Nephron (organoid): ENCODE data around the gene MRPL18.

Experiments
- H3K27ac Mint-ChIP-seq, 3 experiments: 2 replicates each; pipeline ENCODE4 v1.8.0; 2020; ENCODE audit warnings: mixed read lengths in 3 of 3, mild to moderate bottlenecking in 2 of 3, moderate library complexity in 1 of 3
- H3K27me3 Mint-ChIP-seq: 2 replicates; pipeline ENCODE4 v1.8.0; 2021; ENCODE audit warnings: low read depth, mild to moderate bottlenecking, moderate library complexity, mixed read lengths
- H3K36me3 Mint-ChIP-seq: 2 replicates; pipeline ENCODE4 v1.8.0; 2020; ENCODE audit warnings: low read depth, mixed read lengths
- H3K4me1 Mint-ChIP-seq: 2 replicates; pipeline ENCODE4 v1.8.0; 2020; ENCODE audit warnings: mixed read lengths
- H3K4me3 Mint-ChIP-seq, 3 experiments: 2 replicates each; pipeline ENCODE4 v1.8.0; 2020; ENCODE audit warnings: mild to moderate bottlenecking in 3 of 3, mixed read lengths in 3 of 3, moderate library complexity in 2 of 3
- H3K9me3 Mint-ChIP-seq: 2 replicates; pipeline ENCODE4 v1.8.0; 2020; ENCODE audit warnings: mixed read lengths
- CTCF ChIP-seq, 3 experiments: fragments of 200-600 bp; sonication (generic); IDR thresholded peaks; one replicate each; pipeline ENCODE4 v1.5.0; 2021; ENCODE audit warnings: antibody characterized with exemption in 3 of 3; ENCODE audit not compliant: unreplicated experiment in 3 of 3

Gene MRPL18

DNA sequence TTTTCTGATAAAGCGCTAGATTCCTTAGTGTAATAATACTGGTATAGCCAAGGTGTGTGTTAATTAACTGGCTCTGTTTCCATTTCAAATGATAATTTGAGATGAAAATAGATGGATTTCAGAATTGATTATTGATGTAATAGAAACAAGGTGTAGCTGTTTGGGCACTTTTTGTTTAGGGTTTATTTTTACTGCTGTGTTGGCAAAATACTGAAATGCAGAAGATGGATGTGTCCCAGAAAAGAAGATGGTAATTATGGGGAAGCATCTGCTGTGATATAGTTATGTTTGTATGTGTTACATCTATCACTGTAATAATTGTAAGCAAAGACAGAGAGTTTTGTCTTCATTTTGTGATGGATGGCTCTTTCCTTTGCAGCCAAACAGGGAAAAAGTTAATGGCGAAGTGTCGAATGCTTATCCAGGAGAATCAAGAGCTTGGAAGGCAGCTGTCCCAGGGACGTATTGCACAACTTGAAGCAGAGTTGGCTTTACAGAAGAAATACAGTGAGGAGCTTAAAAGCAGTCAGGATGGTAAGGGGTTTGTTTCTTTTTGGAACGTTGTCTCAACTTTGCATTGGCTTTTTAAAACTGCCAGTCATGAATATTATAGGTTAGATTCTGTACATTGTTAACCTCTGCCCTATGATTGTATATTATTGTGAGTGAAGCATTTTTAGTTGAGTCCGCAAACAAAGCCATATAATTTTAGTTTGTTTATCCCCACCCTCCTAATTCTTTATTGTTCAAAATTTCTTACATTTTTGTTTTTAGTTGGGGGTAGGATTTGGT is 37.0 kb upstream of the MRPL18 start:
- no peaks in the 10 kb centered on the region for H3K27me3 Mint-ChIP-seq
- no peaks in the 10 kb centered on the region for H3K9me3 Mint-ChIP-seq
- TF ChIP-seq CTCF (IDR thresholded peaks at IDR 0.05; ENCODE audit: unreplicated experiment in 3 of 3) = no peak

GRCh38 chr6:159754401-159754800 is 35.9 kb upstream of the MRPL18 start:
- Mint-ChIP-seq H3K36me3 (peaks cover 75% of the 10 kb centered on the region), H3K27ac (no peak overlapping the region), H3K9me3 (no peaks in the 10 kb centered on the region), H3K27me3 (no peaks in the 10 kb centered on the region), H3K4me3 (no peak overlapping the region), H3K4me1 (no peaks in the 10 kb centered on the region)
- no peak for TF ChIP-seq CTCF (IDR thresholded peaks at IDR 0.05; ENCODE audit: unreplicated experiment in 3 of 3)

More for the DNA sequence above, 37.0 kb upstream of the MRPL18 start:
- H3K27ac Mint-ChIP-seq = no peak overlapping the region
- H3K4me3 Mint-ChIP-seq = no peak overlapping the region
- no peaks in the 10 kb centered on the region for H3K4me1 Mint-ChIP-seq
- H3K36me3 Mint-ChIP-seq = peaks cover 79% of the 10 kb centered on the region

- Mint-ChIP-seq H3K36me3 (peaks cover 71% of the 10 kb centered on the region), H3K9me3 (no peaks in the 10 kb centered on the region), H3K4me1 (peaks cover 6% of the 10 kb centered on the region), H3K4me3 (no peak overlapping the region), H3K27ac (peak overlapping the region in 1 of 3 experiments; percentile 2), H3K27me3 (no peaks in the 10 kb centered on the region)
- no peak for TF ChIP-seq CTCF (IDR thresholded peaks at IDR 0.05; ENCODE audit: unreplicated experiment in 3 of 3)
These were observed 35.0 kb upstream of the MRPL18 start for GRCh38 chr6:159754959-159755914.

GRCh38 chr6:159756508-159756907 is 33.8 kb upstream of the MRPL18 start:
- no peak overlapping the region for H3K4me3 Mint-ChIP-seq
- H3K36me3 Mint-ChIP-seq = peaks cover 67% of the 10 kb centered on the region
- no peaks in the 10 kb centered on the region for H3K27me3 Mint-ChIP-seq
- peaks cover 17% of the 10 kb centered on the region for H3K4me1 Mint-ChIP-seq
- no peaks in the 10 kb centered on the region for H3K9me3 Mint-ChIP-seq
- no peak overlapping the region for H3K27ac Mint-ChIP-seq
- TF ChIP-seq CTCF (IDR thresholded peaks at IDR 0.05; ENCODE audit: unreplicated experiment in 3 of 3) = no peak

GRCh38 chr6:159758031-159759001 is 32.0 kb upstream of the MRPL18 start:
- Mint-ChIP-seq H3K27ac (peak overlapping the region in 1 of 3 experiments; percentile 47), H3K4me3 (peak overlapping the region in 2 of 3 experiments; percentile 54 to 62), H3K9me3 (no peaks in the 10 kb centered on the region), H3K36me3 (peaks cover 53% of the 10 kb centered on the region), H3K4me1 (peaks cover 17% of the 10 kb centered on the region), H3K27me3 (no peaks in the 10 kb centered on the region)
- TF ChIP-seq CTCF (IDR thresholded peaks at IDR 0.05; ENCODE audit: unreplicated experiment in 3 of 3) = no peak
